Measurements from ENCODE around the gene DPP4. TPM values are rescaled to one million over a fixed set of nuclear protein-coding genes. Genes with fewer than 3 reads are reported as not detected.

The DPP4 gene
- total RNA-seq, 4 donors from 2014 or later = 1.6 to 5.3 (median 3.8) TPM

DNA sequence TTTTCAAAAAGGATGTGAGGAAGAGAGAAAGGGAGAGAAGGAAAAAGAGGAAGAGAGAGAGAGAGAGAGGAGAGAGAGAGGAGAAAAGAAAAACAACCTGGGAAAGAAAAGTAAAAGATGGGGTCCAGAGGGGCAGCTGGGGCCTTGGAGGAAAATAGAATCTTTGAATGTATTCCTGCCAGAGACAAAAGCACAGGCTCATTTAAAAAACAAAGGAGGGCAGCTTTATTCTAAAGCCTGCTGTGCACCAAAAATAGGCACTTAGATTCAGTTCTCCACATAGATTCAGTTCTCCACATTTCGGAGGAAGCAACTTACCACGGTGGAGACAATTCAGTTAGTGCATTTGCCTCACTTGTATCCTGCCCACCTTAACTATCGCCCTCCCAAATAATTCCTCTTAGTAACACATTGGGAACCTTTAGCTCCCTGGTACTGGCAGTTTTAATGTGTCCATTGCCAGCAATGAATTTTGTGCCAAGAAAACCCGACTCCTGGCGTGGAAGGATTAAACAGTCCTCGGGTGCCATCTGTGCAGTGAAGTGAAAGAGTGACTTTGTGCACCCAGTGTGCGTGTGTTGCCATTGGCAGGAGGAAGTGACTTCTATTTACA is 71.3 kb downstream of the DPP4 start:
- no peak overlapping the region for H3K27ac ChIP-seq
- WGBS = 81% methylated on average over 7 of the region's 7 CpGs
- no peaks in the 10 kb centered on the region for H3K4me1 ChIP-seq
- no peaks in the 10 kb centered on the region for H3K27me3 ChIP-seq
- TF ChIP-seq POLR2A (IDR thresholded peaks at IDR 0.05) (no peak), POLR2AphosphoS5 (IDR thresholded peaks at IDR 0.05) (no peak), EP300 (IDR thresholded peaks at IDR 0.05) (no peak)
- TF ChIP-seq, protein P1, sequence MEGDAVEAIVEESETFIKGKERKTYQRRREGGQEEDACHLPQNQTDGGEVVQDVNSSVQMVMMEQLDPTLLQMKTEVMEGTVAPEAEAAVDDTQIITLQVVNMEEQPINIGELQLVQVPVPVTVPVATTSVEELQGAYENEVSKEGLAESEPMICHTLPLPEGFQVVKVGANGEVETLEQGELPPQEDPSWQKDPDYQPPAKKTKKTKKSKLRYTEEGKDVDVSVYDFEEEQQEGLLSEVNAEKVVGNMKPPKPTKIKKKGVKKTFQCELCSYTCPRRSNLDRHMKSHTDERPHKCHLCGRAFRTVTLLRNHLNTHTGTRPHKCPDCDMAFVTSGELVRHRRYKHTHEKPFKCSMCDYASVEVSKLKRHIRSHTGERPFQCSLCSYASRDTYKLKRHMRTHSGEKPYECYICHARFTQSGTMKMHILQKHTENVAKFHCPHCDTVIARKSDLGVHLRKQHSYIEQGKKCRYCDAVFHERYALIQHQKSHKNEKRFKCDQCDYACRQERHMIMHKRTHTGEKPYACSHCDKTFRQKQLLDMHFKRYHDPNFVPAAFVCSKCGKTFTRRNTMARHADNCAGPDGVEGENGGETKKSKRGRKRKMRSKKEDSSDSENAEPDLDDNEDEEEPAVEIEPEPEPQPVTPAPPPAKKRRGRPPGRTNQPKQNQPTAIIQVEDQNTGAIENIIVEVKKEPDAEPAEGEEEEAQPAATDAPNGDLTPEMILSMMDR (IDR thresholded peaks at IDR 0.05) = no peak
- H3K36me3 ChIP-seq = no peaks in the 10 kb centered on the region
- no peak for DNase-seq (ENCODE audit: low spot score in 2 of 2)
- H3K4me3 ChIP-seq = no peak overlapping the region
- no peaks in the 10 kb centered on the region for H3K9me3 ChIP-seq

DNA sequence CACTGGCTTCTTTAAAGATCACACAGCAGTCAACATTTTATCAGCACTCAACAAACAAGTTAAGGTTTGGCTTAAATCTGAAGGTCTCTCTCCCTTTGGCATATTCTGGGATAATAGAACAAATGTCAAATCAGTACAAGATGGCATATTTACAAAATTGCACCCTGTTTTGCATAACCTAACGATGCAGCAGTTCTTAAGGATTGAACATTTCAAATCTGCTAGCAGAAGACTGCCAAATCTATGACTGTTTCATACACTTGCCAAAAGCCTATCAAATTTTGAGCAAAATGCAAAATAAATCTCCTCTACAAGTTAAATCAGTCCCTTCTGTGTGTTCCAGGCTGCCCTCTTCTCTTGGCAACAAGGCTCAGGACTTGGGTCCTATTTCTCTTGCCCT is 73.6 kb downstream of the DPP4 start:
- DNase-seq (ENCODE audit: low spot score in 2 of 2) = no peak
- WGBS = 45% methylated on average over 1 of the region's 1 CpG
- Histone ChIP-seq H3K4me1 (no peaks in the 10 kb centered on the region), H3K4me3 (no peak overlapping the region), H3K36me3 (no peaks in the 10 kb centered on the region), H3K27ac (no peak overlapping the region), H3K9me3 (no peaks in the 10 kb centered on the region), H3K27me3 (no peaks in the 10 kb centered on the region)
- no peak for TF ChIP-seq EP300 (IDR thresholded peaks at IDR 0.05)
- no peak for TF ChIP-seq POLR2AphosphoS5 (IDR thresholded peaks at IDR 0.05)
- no peak for TF ChIP-seq POLR2A (IDR thresholded peaks at IDR 0.05)
- TF ChIP-seq, protein P1 (IDR thresholded peaks at IDR 0.05) = no peak

DNA sequence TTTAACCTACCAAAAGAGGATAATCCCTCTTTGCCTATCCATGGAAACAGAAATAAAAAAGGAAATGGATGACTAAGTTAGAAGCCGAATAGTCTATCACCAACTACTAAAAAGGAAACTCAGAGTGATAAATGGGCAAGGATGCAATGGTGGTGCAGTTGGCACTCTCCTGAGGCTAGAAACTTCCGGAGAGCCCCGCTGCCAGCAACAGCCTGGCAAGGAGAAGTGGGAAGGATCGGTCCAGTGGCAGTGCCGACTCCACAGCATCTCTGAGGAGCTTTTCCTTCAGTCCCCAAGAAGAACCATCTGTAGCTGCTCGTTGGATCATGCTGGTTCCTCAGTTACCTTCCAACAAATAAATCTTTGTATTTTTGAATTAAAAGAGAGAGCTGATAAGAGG is 74.7 kb downstream of the DPP4 start:
- no peak overlapping the region for H3K27ac ChIP-seq
- TF ChIP-seq POLR2A (IDR thresholded peaks at IDR 0.05) = no peak
- H3K27me3 ChIP-seq = no peaks in the 10 kb centered on the region
- 68% methylated on average over 6 of the region's 6 CpGs for WGBS
- H3K4me1 ChIP-seq = no peaks in the 10 kb centered on the region
- no peaks in the 10 kb centered on the region for H3K9me3 ChIP-seq
- no peaks in the 10 kb centered on the region for H3K36me3 ChIP-seq
- no peak for DNase-seq (ENCODE audit: low spot score in 2 of 2)
- no peak overlapping the region for H3K4me3 ChIP-seq

GRCh38 chr2:161998857-161999256 is 75.2 kb downstream of the DPP4 start:
- H3K9me3 ChIP-seq = no peaks in the 10 kb centered on the region
- no peaks in the 10 kb centered on the region for H3K36me3 ChIP-seq
- no peaks in the 10 kb centered on the region for H3K27me3 ChIP-seq
- DNase-seq (ENCODE audit: low spot score in 2 of 2) = no peak
- H3K27ac ChIP-seq = no peak overlapping the region
- WGBS = 81% methylated on average over 1 of the region's 1 CpG
- no peaks in the 10 kb centered on the region for H3K4me1 ChIP-seq
- TF ChIP-seq POLR2A (IDR thresholded peaks at IDR 0.05) (no peak), POLR2AphosphoS5 (IDR thresholded peaks at IDR 0.05) (no peak), EP300 (IDR thresholded peaks at IDR 0.05) (no peak)
- TF ChIP-seq, protein P1 (IDR thresholded peaks at IDR 0.05) = no peak
- no peak overlapping the region for H3K4me3 ChIP-seq

- WGBS = 83% methylated on average over 9 of the region's 9 CpGs
- H3K27me3 ChIP-seq = no peaks in the 10 kb centered on the region
- H3K4me3 ChIP-seq = no peak overlapping the region
- H3K36me3 ChIP-seq = no peaks in the 10 kb centered on the region
- no peak overlapping the region for H3K27ac ChIP-seq
- no peaks in the 10 kb centered on the region for H3K9me3 ChIP-seq
- H3K4me1 ChIP-seq = no peaks in the 10 kb centered on the region
- TF ChIP-seq POLR2AphosphoS5 (IDR thresholded peaks at IDR 0.05) = no peak
- no peak for TF ChIP-seq EP300 (IDR thresholded peaks at IDR 0.05)
- TF ChIP-seq, protein P1 (IDR thresholded peaks at IDR 0.05) = no peak
- DNase-seq (ENCODE audit: low spot score in 2 of 2) = no peak
Measured at GRCh38 chr2:161997916-161998471, 76.0 kb downstream of the DPP4 start.
